ENCODE measurements around the gene COA8.

COA8 gene

DNA sequence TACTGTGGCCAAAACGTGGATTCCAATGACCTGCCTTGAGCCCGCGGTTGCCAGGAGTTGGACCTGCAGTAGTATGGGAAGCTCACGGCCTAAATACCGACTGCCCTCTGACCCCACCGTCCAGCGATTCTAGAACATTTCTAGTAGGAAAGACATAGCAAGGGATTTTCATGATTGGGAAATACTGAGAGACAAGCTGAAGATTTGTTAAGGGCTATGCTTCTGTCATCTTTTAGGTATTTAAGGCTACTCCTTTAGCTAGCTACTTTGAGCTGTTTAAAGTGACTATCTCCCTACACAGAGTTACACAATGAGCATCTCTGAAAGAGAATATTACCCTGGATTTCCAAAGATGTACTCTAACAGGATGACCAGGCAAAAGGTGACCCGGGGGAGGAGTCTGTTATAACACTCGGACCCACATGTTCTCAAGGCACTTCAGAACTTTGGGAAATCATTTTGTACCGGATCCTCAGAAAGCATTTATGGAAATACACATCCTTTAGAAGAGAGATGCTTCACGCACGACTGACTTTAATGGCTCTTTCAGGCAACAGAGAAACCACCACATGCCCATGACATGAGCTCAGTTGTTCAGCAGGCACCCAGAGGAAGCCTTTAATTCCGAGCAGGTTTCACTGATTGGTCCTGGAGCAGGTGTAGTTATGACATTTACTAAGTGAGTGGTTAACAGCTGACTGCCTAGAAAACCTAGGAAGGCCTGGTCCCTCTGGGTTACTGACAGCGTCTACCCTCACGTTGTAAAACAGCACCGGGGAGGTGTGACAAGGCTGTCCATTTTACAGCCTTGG, 4.5 kb upstream of the COA8 start:
- Histone ChIP-seq H3K4me3 (replicated peaks; ENCODE audit: insufficient read depth, low read length) (no peak overlapping the region), H3K27ac (replicated peaks) (no peak overlapping the region), H3K27me3 (ENCODE audit: insufficient read depth, poor library complexity, severe bottlenecking) (no peaks in the 10 kb centered on the region)
- DNase-seq (ENCODE audit: low read depth in 1 of 2, low spot score in 1 of 2) = no peak
- TF ChIP-seq REST (IDR thresholded peaks at IDR 0.05; ENCODE audit: insufficient replicate concordance, low read depth) = no peak
- no peak for TF ChIP-seq GABPA (IDR thresholded peaks at IDR 0.05; ENCODE audit: low read depth)
- no peak for TF ChIP-seq POLR2AphosphoS5 (IDR thresholded peaks at IDR 0.05; ENCODE audit: low read depth)
- TF ChIP-seq SPI1 (IDR thresholded peaks at IDR 0.05; ENCODE audit: borderline replicate concordance, low read depth) = no peak

GRCh38 chr14:103559766-103560165, 3.0 kb upstream of the COA8 start:
- Histone ChIP-seq H3K27me3 (ENCODE audit: insufficient read depth, poor library complexity, severe bottlenecking) (no peaks in the 10 kb centered on the region), H3K4me3 (replicated peaks; ENCODE audit: insufficient read depth, low read length) (no peak overlapping the region), H3K27ac (replicated peaks) (no peak overlapping the region)
- TF ChIP-seq SPI1 (IDR thresholded peaks at IDR 0.05; ENCODE audit: borderline replicate concordance, low read depth) (no peak), REST (IDR thresholded peaks at IDR 0.05; ENCODE audit: insufficient replicate concordance, low read depth) (no peak), GABPA (IDR thresholded peaks at IDR 0.05; ENCODE audit: low read depth) (no peak), CTCF (IDR thresholded peaks at IDR 0.05; ENCODE audit: insufficient read depth, low read length) (no peak), POLR2AphosphoS5 (IDR thresholded peaks at IDR 0.05; ENCODE audit: low read depth) (no peak)
- DNase-seq (ENCODE audit: low read depth in 1 of 2, low spot score in 1 of 2) = no peak

GRCh38 chr14:103560691-103561090, 2.1 kb upstream of the COA8 start:
- no peak for TF ChIP-seq POLR2AphosphoS5 (IDR thresholded peaks at IDR 0.05; ENCODE audit: low read depth)
- no peak for TF ChIP-seq GABPA (IDR thresholded peaks at IDR 0.05; ENCODE audit: low read depth)
- no peak for TF ChIP-seq SPI1 (IDR thresholded peaks at IDR 0.05; ENCODE audit: borderline replicate concordance, low read depth)
- no peak for TF ChIP-seq CTCF (IDR thresholded peaks at IDR 0.05; ENCODE audit: insufficient read depth, low read length)
- no peak for TF ChIP-seq REST (IDR thresholded peaks at IDR 0.05; ENCODE audit: insufficient replicate concordance, low read depth)
- no peak for DNase-seq (ENCODE audit: low read depth in 1 of 2, low spot score in 1 of 2)
- H3K27me3 ChIP-seq (ENCODE audit: insufficient read depth, poor library complexity, severe bottlenecking) = no peaks in the 10 kb centered on the region
- no peak overlapping the region for H3K4me3 ChIP-seq (replicated peaks; ENCODE audit: insufficient read depth, low read length)
- H3K27ac ChIP-seq (replicated peaks) = no peak overlapping the region
